Measurements from ENCODE around the gene TOX3.

TOX3 gene

DNA sequence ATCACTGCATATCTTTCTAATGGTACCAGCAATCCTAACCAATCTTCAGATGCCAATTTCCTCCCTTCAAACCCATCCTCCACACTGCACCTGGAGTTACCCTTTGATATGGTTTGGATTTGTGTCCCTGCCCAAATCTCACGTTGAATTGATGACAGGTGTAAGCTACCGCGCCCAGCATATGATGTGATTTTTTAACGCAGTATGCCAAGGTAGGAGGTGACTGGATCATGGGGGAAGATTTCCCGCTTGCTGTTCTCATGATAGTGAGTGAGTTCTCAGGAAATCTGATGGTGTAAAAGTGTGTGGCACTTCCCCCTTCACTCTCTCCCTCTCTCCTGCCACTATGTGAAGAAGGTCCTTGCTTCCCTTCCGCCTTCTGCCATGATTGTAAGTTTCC, 57.0 kb downstream of the TOX3 start:
- no peak for DNase-seq

DNA sequence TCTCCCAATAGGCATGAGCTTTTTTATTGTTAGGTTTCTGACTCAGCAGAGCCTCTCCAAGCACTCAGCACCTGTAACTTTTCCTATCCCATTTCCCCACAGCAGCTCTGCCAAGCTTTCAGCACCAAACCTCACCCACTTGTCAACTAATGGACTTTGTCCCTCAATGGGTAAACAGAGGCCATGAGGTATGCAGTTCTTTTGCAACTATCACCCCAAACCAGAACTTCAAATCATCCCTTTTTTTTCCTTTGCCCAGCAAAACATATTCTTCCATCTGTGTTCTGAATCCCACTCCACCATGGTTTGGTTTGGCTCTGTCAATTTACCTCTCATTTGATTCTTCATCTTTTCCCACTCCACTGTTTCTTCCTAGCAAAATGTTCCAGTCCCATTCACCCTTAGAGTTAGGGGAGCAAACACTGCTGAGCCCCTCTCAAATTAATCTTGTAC, 58.1 kb downstream of the TOX3 start:
- DNase-seq: no peak

DNA sequence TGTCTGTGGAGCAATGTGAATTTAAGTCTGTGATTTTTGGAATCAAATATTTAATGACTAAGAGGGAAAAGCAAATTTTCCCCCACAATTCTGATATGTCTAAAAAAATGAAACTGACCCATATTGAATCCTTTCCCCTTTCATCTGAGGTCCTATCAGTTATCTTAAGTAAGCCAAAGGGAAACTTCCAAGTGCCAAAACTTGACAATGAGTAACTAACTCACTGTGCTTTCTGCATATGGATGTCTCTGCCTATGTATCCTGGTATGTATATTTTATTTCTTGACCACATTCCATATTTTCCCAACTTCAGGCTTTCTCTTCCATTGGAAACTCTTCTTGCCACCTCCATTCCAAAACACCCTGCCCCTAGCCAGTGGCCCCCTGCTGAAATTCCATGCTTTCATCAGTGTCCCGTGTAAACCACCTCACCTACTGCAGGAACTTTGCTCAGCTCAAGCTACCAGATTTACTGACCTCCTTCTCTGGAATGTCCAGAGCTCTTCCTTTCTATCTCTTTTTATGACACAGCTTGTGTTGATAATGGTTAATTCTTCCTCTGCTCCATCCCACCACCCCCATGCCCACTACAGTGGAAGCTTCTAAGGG, 59.0 kb downstream of the TOX3 start:
- DNase-seq: no peak

DNA sequence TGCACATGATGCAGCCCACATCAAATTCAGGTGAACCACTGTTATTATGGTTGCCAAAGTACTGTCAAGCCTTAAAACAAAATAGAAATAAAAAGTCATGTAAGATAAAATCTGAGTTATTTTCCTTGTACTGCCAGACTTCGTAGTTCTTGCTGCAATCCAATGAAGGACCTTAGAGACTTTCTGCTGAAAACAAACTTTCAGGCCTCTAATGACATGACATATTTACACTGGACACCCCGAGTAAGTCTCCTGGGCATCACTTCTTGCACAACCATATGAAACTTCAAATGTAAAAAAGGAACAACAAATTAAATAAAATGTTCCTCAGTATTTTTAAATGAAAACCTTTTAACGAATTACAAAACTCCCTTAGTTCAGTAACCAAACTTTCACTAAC, 66.7 kb downstream of the TOX3 start:
- no peak for DNase-seq

DNA sequence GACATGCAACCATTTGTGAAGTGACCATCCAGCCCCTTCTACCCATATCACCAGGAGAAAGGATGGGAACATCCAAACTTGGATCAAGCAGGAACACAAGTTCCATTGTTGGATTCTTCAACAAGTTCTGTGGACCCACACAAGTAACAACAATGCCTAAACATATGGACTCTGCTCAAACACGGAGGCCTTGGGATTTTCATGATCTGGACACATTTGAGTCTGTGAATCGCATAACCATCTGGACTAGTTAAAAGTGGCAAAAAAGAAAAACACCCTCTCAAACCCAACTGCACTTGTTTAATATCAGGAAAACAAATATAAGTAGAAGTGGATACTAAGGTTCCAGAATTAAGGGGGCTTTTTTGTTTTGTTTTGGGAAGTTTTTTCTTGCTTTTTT, 70.8 kb downstream of the TOX3 start:
- no peak for DNase-seq

DNA sequence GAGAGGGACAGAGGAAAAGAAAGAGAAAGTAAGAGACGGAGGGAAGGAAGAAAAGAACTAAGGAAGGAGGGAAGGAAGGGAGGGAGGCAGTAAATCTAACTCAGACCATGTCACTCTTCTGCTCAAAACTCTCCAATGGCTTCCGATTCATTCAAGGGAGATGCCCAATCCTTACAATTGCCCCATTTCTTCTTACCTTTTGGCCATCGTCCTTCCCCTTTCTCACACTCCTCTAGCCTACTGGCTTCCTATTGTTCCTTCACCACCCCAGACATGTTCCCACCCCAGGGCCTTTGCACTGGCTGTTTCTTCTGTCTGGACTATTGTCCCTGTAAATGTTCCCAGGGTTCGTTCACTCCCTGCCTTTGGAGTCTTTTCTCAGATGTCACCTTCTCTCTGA, 72.3 kb downstream of the TOX3 start:
- DNase-seq: no peak

DNA sequence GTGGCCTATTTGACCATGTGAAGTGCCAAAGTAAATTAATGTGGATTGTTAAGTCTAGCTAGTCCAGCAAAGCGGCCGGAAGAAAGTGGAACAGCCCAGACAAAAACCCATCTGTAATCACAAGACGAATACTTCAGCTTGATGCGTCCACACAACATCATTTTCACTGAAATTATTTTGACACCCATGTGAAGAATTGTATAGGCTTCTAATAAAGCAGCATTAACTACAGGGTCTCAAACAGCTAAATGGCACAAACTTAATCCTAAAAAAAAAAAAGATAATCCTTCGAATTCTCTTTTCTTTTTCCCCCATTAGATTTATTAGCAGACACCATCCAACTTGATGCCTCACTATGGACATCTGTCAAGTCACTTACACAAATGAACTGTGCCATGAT, 73.8 kb downstream of the TOX3 start:
- no peak for DNase-seq

DNA sequence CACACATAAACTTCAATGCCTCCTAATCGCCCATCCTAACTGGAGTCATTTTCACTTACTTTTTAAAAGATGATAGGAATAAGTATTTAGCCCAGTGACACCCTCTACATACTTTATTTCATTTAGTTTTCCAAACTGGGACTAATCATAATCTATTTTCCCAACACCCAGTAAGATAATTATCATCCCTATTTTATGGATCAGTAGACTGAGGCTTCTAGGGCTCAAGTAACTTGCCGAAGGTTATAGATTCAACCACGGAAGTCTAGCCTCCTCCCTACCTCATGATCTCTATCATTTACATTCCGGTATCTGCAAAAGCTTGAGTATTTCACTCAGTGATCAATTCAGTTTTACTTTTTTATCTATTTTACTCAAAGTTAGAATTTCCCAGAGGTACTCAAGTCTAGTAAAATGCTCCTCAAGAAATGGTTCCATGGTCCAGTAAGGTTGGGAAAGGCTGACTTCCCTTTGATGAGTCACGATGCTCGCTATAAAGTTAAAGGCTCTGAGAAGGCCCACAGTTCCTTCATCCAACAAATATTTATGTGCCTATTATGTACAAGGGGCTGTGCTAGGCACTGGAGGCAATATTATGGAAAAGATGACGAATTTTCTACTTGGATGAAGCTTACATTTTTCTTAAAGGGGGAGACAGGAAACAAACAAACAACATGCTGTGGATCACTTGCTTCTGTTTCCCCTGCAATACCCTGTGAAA, 75.1 kb downstream of the TOX3 start:
- DNase-seq: no peak

DNA sequence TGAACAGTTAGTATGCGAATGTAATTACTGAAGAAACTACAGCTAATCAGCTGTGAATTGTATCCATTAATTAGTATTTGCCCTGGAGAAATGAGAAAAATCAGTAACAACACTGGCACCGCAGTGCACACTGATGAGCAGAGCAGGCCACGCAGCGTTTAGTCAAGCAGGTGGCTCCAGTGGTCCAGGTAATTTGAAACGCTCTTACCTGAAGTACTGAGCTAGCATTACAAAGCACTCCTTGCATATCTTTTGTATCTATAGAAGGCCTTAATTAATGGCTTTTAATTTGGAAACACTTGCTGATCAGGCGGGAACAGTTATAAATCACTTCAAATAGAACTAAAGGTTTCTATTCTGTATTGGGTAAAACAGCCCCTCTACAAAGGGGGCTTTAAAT, 76.4 kb downstream of the TOX3 start:
- no peak for DNase-seq

DNA sequence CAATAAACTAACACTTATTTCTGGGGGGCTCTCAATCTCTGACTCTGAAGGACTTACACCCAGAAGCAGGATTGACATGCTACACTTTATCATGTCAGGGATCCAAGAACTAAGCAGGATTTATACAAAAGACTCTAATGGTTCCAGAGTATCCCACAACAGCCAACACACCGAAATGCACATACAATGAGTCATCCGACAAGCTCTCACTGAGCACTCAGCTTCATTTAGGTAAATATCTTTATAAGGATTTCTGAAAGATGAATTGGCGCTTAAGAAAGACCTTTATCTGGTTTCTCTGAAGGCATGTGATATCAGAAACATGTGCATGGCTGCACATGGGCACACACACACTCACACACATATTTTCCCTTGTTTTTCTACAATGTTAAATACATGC, 77.2 kb downstream of the TOX3 start:
- no peak for DNase-seq

DNA sequence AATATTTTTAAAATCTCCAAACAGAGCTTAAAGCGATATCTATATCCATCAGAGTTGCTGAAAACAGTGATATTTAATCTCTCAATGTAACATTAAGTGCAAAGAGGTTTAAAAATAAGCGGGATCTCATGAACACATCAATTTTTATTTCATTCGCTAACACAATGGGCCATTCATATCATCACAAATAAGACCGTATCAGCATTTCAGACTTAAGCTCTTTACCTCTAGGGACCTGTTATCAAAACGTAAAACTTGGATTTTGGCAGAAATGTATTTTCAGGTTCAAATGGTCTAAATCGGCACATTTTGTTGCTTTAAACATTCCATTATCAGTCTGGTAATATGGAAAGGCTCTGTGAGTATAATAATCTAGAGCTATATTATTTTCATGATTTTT, 77.9 kb downstream of the TOX3 start:
- DNase-seq: no peak

DNA sequence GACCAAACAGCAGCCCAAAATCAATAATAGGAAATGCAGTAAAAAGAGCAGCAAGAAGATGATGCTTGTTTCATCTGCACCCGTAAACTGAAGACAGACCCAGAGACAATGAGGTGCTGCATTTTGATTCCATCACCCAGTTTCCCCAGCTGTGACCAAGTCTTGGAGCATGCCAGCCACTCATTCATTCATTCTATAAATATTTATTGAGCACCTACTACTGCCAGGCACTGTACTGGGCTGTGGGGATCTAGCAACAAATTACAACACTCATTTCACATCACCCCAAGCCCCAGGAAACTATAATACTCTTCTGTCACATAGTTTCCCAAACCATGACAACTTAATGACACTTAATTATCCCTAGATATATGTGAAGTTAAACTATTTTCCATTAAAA, 79.2 kb downstream of the TOX3 start:
- no peak for DNase-seq

DNA sequence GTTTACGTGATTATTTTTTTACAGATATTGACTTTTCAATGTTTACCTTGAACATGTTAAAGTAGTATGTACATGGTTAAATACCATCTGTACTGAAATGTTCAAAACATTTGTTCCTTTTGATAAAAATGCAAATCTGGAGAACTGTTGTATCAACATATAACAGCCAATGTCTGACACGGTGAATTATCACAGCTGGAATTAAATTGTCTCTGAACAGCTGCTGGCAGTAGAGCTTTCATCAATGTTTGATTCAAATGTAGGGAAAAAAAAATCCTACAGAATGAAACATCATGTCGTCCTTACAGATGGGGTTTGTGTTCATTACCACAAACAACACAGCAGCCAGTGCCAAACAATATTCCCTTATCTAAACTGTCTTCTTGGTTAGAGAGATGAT, 79.9 kb downstream of the TOX3 start:
- no peak for DNase-seq

DNA sequence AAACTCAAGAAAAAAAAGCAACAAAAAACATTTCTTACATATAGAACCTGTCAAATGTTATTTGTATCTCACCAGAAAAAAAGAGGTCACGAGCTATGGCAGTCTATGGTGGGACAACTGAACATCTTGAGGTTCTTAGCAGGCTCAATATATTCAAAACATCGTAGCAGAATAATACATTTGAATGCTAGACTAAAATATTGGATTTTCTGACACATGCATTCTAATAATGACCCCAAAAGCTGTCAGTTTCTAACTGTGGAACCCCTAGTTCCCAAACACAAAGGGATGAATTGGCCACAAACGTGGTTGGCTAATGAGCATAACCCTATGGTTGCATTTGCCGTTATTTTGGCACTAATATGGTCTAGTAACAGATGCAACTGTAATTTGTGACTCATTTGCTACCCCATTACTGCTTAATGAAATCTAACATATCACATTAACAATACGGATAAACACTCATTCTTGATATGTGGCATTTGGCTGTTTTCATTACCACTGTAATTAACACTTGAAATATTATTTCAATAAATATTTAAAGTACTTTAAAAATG, 81.2 kb downstream of the TOX3 start:
- DNase-seq: no peak

DNA sequence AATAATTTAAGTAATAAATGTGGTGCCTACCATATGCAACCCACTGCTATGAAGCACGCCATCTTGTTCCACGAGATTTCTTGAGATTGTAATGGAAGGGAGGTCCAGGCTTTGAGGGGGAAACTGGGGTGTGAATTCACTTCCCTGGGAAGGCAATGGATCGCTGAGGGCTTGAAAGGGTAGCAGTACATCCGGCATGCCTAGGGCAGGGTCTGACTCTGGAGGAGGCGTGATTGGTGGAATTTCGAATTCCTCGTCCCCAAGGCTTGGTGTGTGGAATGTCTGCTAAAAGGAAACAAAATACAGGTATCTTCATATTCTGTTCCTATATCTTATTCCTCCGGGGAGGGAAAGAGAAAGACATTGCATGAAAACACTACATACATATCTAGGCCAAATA, 83.0 kb downstream of the TOX3 start:
- no peak for DNase-seq

DNA sequence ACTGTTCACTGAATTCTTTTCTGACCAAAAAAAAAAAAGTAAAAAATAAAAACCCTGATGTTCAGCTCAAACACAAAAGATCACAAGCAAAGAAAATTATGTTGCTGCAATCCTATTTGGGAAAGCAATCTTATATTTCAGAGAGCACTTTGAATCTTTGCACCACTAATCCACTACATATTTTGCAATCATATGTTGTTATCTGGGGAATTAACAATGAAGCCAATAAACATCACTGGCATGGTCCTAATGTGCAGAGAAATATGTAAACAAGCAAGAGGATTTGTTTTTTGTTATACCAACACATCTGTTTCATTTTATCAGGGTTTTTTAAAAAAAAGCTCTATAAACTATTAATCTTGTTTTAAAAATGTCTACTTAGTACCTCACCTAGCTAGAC, 84.1 kb downstream of the TOX3 start:
- DNase-seq: no peak

DNA sequence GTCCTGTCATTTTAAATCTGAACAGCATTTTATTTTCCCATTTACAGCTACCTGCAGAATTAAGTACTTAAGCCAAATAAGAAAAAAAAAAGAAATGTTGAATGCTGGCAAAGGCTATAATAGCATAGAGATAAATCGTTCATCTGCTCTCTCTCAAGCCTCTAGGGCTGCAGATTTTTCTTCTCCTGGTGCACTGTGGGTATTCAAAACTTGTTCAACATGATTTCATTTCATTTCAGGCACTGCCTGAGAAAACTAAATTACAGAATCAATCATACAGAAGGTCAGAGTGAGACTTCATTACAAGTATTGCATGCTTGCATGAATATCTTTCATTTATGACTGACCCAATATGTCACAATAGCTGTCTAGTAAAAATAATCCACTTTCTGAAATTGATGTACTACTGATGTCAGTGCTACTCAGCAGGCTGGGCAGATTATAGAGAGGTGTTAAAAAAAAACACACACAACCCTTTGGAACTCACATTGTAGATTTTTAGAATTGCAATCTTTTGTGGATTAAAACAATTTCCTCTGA, 86.2 kb downstream of the TOX3 start:
- DNase-seq: no peak

DNA sequence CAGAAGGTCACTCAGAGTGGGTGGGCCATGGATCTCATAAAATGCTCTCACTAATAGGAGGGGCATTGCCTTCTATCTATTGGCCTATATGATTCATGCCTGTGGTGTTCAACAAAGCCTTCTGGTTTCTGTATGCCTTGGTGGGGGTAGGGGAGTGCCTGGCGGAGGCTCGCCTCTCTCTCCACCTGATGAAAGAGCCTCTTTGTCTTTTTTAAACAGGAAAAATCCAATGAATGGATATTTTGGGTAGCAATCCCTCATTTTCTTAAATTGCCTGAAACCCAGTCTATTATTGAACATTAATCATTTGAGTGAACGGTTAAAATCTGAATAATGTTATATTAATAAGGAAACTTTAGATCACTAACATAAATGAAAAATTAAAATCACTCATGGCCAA, 90.6 kb downstream of the TOX3 start:
- no peak for DNase-seq

DNA sequence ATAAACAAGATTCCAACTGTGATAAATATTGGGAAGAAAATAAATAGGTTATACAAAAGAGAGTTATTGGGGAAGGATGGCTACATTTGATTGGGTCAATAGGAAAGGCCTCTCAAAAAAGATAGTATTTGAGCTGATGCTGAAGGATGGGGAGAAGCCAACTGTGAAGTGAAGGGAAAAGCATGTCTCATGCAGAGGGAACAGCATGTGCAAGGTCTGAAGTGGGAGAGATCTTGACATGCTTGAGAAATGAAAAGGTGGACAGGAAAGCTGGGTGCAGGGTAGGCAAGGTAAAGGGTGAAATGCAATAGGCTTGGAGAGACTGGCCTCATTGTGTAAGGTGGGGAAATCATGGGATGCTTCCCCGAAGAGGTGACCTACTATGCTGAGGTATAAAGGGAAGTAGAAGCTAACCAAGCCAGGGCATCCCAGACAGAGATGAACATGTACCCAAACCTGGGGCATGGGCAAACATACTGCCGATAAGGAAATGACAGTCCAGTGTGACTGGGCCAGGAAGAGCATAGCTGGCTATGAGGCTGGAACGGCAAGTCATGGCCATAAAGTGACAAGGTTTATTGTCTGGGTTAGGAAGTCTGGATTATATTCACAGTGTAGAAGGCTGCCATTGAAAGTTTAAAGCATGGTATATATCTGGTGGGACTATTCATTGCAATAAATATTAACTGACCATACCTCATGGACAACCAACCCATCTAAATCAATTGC, 91.2 kb downstream of the TOX3 start:
- no peak for DNase-seq

DNA sequence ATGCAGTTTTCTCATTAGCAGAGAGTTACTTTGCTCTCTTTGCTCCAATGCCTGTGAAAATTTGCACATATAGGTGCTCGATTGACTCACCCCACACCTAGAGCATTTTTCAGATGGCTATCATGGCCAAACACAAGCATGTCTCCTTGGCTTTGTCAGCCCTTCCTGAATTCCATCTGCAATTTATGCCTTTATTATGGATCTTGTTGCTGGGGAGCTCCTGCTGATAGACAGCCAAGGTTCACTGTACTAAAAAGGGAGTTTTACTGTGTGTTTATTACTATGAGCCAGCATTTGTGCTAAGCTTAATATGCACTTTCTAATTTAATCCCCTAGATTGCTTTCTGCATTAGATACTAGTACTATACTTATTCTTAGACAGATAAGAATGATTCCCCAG, 93.3 kb downstream of the TOX3 start:
- DNase-seq: no peak

DNA sequence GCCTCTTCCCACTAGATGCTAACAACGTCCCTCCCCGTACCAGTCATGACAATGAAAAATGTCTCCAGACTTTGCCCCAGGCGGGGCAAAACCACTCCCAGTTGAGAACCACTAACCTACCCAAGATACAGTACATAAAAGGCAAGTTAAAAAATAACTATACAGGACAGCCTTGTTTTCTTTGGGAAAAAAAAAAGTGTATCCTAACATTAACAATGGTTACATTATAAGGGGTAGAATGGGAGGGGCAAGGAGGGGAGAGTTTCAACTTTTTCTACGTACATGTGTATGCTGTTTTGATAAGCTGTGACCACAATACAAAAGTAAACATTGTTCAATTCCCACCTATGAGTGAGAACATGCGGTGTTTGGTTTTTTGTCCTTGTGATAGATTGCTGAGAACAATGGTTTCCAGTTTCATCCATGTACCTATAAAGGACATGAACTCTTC, 94.9 kb downstream of the TOX3 start:
- DNase-seq: no peak

DNA sequence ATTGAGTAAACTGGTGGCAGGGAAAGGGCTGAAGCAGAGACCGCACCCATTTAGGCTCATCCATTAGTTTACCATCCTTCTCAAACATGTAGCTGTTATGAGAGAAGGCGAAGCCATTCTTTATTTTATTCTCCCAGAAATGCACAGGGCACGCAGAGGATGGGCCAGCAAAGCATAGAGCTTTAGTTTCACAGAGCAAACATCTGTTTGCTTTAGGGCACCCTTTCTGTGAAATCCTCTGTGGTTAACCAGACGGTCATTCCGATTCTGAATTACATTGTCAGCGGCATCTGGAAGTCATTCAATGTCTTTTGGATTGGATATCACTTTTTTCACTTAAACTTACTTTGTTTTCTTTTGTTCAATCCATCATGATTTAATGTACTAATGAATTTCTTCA, 96.0 kb downstream of the TOX3 start:
- DNase-seq: no peak

DNA sequence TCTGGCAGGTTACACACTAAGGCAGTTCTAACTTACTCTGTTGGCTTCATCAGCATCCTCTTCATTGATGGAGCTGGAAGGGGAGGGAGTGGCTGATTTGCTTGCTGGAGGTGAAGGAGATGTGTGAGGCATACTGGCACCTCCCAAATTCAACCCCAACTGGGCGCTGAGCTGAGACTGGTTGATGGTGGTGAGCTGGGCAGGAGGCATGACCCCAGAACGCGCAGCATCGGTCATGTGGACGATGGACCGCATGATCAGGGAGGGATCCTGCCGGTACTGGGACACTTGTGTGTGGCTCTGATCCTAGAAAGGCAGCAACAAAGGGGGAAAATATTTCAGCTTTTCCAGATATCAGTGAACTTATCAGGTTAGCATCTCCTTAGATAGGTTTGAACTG, 96.7 kb downstream of the TOX3 start:
- no peak for DNase-seq

DNA sequence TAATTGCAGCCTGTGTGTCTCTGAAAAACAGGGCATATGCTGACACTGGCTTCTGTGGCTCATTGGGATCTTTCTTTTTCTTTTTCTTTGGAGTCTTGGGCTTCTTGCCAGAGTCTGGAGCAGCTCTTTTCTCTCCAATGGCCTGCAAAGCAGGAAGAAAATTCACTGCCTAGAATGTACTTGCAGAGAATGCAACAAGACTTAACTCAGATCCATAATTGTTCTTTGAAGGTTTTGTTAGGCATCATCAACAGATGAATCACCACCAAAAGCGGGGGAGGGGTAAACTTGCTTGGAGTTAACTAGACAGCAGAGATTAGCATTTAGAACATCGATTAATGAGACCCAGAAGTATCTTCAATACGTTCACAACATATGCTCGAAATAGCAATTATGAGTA, 100.9 kb downstream of the TOX3 start:
- DNase-seq: no peak
